MM.1S (cell line): ENCODE data around the gene CTU2.
"Not testable (repeated sequence)": the region's sequence is repeated elsewhere in the genome, so short reads cannot be mapped to it uniquely, and the experiment has no call there.

Experiments used
- DNase-seq: peaks from one replicate; pipeline ENCODE4 v3.0.0-alpha.2; 2015
- H2AFZ ChIP-seq: fragments of 300-600 bp; sonication (generic); 2 replicates; pipeline ENCODE4 v1.6.0; 2016; ENCODE audit warnings: antibody characterized with exemption, low read length
- H3F3A ChIP-seq: fragments of 300-600 bp; sonication (generic); 2 replicates; pipeline ENCODE4 v1.6.1; 2016; ENCODE audit warnings: mild to moderate bottlenecking, antibody characterized with exemption, low read length, moderate library complexity, mixed read lengths; ENCODE audit not compliant: insufficient read depth
- H3K27ac ChIP-seq: fragments of 300-600 bp; sonication (generic); 2 replicates; pipeline ENCODE4 v1.5.1; 2016; ENCODE audit warnings: mild to moderate bottlenecking, low read length
- H3K27me3 ChIP-seq: fragments of 300-600 bp; sonication (generic); replicated peaks from 2 replicates; pipeline ENCODE4 v1.6.0; 2016; ENCODE audit warnings: low read length; ENCODE audit not compliant: insufficient read depth
- H3K36me3 ChIP-seq: fragments of 300-600 bp; sonication (generic); replicated peaks from 2 replicates; pipeline ENCODE4 v1.6.1; 2016; ENCODE audit warnings: mild to moderate bottlenecking, low read length, mixed read lengths; ENCODE audit not compliant: insufficient read depth
- H3K4me1 ChIP-seq: fragments of 300-600 bp; sonication (generic); 2 replicates; pipeline ENCODE4 v1.6.1; 2016; ENCODE audit warnings: low read length, mixed read lengths
- H3K4me2 ChIP-seq: fragments of 300-600 bp; sonication (generic); 2 replicates; pipeline ENCODE4 v1.6.0; 2016; ENCODE audit warnings: low read depth, low read length
- H3K4me3 ChIP-seq: fragments of 300-600 bp; sonication (generic); 2 replicates; pipeline ENCODE4 v1.5.1; 2016; ENCODE audit warnings: low read length, mixed read lengths
- H3K79me2 ChIP-seq: fragments of 300-600 bp; sonication (generic); 2 replicates; pipeline ENCODE4 v1.6.1; 2016; ENCODE audit warnings: mixed run types, low read length, mixed read lengths
- H3K9ac ChIP-seq: fragments of 300-600 bp; sonication (generic); 2 replicates; pipeline ENCODE4 v1.6.1; 2016; ENCODE audit warnings: low read length, mixed read lengths
- H3K9me2 ChIP-seq: fragments of 300-600 bp; sonication (generic); replicated peaks from 2 replicates; pipeline ENCODE4 v1.6.1; 2016; ENCODE audit warnings: mild to moderate bottlenecking, low read length, mixed read lengths; ENCODE audit not compliant: insufficient read depth
- H3K9me3 ChIP-seq: fragments of 300-600 bp; sonication (generic); replicated peaks from 2 replicates; pipeline ENCODE4 v1.6.1; 2016; ENCODE audit warnings: mild to moderate bottlenecking, low read length, mixed read lengths; ENCODE audit not compliant: insufficient read depth
- H4K20me1 ChIP-seq: fragments of 300-600 bp; sonication (generic); 2 replicates; pipeline ENCODE4 v1.6.1; 2016; ENCODE audit warnings: mild to moderate bottlenecking, low read length, moderate library complexity, mixed read lengths; ENCODE audit not compliant: insufficient read depth
- EZH2 ChIP-seq: fragments of 300-600 bp; sonication (generic); optimal IDR thresholded peaks from 2 replicates; pipeline ENCODE3; 2017; ENCODE audit warnings: low read depth, mild to moderate bottlenecking, antibody characterized with exemption, low read length, mixed read lengths
- EZH2phosphoT487 ChIP-seq: fragments of 300-600 bp; sonication (generic); IDR thresholded peaks from 2 replicates; pipeline ENCODE4 v1.6.1; 2018; ENCODE audit warnings: antibody characterized with exemption, low read length
- TF ChIP-seq, protein P1 (sequence below): fragments of 300-600 bp; sonication (generic); IDR thresholded peaks from 2 replicates; pipeline ENCODE4 v1.5.1; 2016; ENCODE audit warnings: antibody characterized with exemption, low read length, mixed read lengths

Gene CTU2

DNA sequence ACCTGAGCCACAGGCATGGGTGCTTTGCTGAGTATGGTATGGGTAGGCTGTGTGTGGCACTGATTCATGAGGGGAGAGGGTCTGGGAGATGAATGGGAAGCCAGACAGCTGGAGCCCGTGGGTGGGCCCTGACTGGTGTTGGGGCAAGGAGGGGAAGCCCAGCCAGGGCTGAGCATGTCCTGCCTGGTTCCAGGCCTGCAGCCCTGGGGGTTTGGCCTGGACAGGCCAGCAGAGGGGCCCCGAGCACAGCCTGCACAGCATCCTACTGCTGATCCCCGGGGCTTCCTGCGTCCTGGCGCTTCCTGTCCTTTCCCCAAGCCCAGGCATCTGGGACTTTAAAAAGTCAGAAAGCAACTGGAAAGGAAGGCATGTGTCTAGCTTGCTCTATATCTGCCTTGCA is 38.8 kb upstream of the CTU2 start:
- no peak for DNase-seq
- Histone ChIP-seq H2AFZ (no peak overlapping the region), H3K9me3 (no peaks in the 10 kb centered on the region), H3K36me3 (no peaks in the 10 kb centered on the region), H3K4me3 (no peak overlapping the region), H3K4me1 (no peaks in the 10 kb centered on the region), H3K9me2 (no peaks in the 10 kb centered on the region), H3K27ac (no peak overlapping the region), H3F3A (no peaks in the 10 kb centered on the region), H4K20me1 (no peaks in the 10 kb centered on the region), H3K4me2 (no peak overlapping the region), H3K9ac (no peak overlapping the region), H3K79me2 (peaks cover 4% of the 10 kb centered on the region), H3K27me3 (no peaks in the 10 kb centered on the region)
- TF ChIP-seq, protein P1, sequence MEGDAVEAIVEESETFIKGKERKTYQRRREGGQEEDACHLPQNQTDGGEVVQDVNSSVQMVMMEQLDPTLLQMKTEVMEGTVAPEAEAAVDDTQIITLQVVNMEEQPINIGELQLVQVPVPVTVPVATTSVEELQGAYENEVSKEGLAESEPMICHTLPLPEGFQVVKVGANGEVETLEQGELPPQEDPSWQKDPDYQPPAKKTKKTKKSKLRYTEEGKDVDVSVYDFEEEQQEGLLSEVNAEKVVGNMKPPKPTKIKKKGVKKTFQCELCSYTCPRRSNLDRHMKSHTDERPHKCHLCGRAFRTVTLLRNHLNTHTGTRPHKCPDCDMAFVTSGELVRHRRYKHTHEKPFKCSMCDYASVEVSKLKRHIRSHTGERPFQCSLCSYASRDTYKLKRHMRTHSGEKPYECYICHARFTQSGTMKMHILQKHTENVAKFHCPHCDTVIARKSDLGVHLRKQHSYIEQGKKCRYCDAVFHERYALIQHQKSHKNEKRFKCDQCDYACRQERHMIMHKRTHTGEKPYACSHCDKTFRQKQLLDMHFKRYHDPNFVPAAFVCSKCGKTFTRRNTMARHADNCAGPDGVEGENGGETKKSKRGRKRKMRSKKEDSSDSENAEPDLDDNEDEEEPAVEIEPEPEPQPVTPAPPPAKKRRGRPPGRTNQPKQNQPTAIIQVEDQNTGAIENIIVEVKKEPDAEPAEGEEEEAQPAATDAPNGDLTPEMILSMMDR: no peak
- no peak for TF ChIP-seq EZH2
- TF ChIP-seq EZH2phosphoT487: no peak

DNA sequence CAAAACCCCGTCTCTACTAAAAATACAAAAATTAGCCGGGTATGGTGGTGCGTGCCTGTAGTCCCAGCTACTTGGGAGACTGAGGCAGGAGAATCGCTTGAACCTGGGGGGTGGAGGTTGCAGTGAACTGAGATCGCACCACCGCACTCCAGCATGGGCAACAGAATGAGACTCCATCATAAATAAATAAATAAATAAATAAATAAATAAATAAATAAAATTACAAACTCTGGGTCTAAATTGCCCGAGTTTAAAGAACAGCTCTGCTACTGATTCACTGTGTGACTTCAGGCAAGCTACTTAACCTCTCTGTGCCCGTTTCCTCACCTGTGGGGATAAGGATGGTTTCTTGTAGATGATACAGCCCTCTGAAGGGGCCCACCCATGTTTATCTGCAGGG is 36.8 kb upstream of the CTU2 start:
- H3K79me2 ChIP-seq, H2AFZ ChIP-seq, H4K20me1 ChIP-seq, H3F3A ChIP-seq, H3K4me3 ChIP-seq, H3K36me3 ChIP-seq, H3K9ac ChIP-seq, H3K9me3 ChIP-seq, H3K9me2 ChIP-seq, H3K4me1 ChIP-seq, H3K27me3 ChIP-seq, H3K4me2 ChIP-seq, DNase-seq, H3K27ac ChIP-seq: not testable (repeated sequence)

DNA sequence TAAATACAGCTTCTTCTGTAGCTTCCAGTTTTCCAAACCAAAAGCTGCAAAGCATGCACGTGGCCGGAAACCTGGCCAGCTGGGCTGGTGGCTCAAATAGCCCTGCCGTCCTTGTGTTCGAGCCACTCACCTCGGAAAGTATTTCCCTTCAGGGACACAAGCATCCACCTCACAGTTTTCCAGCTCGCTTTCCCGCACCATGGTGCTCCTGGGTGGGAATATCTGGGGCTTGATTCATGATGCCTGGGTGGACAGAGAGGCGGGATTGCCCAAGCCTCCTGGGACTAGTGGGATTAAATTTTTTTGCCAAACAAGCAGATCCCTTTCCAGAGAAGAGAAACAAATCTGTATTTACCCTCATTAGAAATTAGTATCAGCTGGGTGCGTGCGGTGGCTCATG is 36.3 kb upstream of the CTU2 start:
- TF ChIP-seq, protein P1: no peak
- TF ChIP-seq EZH2phosphoT487: no peak
- TF ChIP-seq EZH2: no peak
- no peak overlapping the region for H3K27ac ChIP-seq
- H3K4me2 ChIP-seq: no peak overlapping the region
- no peaks in the 10 kb centered on the region for H3K79me2 ChIP-seq
- no peak overlapping the region for H3K9ac ChIP-seq
- H3K9me3 ChIP-seq: no peaks in the 10 kb centered on the region
- H3K4me3 ChIP-seq: no peak overlapping the region
- H3K4me1 ChIP-seq: no peaks in the 10 kb centered on the region
- no peaks in the 10 kb centered on the region for H4K20me1 ChIP-seq
- no peak overlapping the region for H2AFZ ChIP-seq
- H3K36me3 ChIP-seq: no peaks in the 10 kb centered on the region
- H3K27me3 ChIP-seq: no peaks in the 10 kb centered on the region
- no peaks in the 10 kb centered on the region for H3F3A ChIP-seq
- no peak for DNase-seq
- H3K9me2 ChIP-seq: no peaks in the 10 kb centered on the region

DNA sequence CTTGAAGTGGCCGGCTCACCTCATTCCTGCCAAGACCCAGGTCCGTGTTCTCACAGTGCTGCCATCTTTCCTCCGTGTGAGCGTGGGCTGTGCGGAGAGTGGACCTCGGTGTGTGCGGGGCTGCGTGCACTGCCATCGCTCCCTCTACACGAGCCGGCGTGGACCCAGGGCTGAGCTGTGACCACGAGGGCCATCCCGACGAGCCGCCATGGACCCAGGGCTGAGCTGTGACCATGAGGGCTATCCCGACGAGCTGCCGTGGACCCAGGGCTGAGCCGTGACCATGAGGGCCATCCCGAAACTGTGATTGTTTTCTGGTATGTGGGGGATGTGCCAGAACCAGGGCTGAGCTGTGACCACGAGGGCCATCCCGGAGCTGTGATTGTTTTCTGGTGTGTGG is 34.5 kb upstream of the CTU2 start:
- Histone ChIP-seq H3K27ac (no peak overlapping the region), H4K20me1 (no peaks in the 10 kb centered on the region), H3K79me2 (no peaks in the 10 kb centered on the region), H3K27me3 (no peaks in the 10 kb centered on the region), H2AFZ (no peak overlapping the region), H3K36me3 (no peaks in the 10 kb centered on the region), H3K9ac (no peak overlapping the region), H3K4me2 (no peak overlapping the region), H3K9me3 (no peaks in the 10 kb centered on the region), H3K4me1 (no peaks in the 10 kb centered on the region), H3K9me2 (no peaks in the 10 kb centered on the region), H3F3A (no peaks in the 10 kb centered on the region), H3K4me3 (no peak overlapping the region)
- TF ChIP-seq, protein P1: no peak
- TF ChIP-seq EZH2phosphoT487: no peak
- TF ChIP-seq EZH2: no peak
- DNase-seq: no peak
